ENCODE results near the gene P2RY2.

DNA sequence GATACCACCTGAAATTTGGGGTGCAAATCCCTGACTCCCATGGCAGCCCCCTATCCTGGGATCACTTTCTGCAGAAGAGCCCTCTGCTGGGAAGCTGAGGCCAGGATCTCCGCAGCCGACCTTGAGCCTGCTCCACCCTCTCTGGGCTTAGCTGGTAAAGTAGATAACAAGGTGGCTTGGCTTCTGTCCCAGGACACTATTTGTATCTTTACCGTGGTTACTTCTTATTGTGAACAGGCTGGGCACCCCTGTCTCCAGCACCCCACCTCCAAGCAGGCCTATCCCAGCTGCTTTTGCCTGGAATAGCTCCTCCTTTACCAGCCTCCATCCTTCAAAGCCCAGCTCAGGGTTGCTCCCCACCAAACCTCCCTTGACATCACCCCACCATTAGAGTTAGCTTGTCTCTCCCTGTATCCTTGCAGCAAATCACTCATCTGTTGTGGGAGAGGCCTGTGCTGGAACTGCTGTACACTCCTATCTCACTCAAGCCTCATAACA lies 35.2 kb upstream of the P2RY2 start:
- TF ChIP-seq PREB (CRISPR knock-in tag; IDR thresholded peaks at IDR 0.05; ENCODE audit: borderline replicate concordance) (no peak), GABPB1 (CRISPR knock-in tag; IDR thresholded peaks at IDR 0.05) (no peak), MXD4 (CRISPR knock-in tag; IDR thresholded peaks at IDR 0.05; ENCODE audit: borderline replicate concordance) (no peak), CBFB (CRISPR knock-in tag; IDR thresholded peaks at IDR 0.05; ENCODE audit: low read depth) (no peak), CREM (CRISPR knock-in tag; IDR thresholded peaks at IDR 0.05) (no peak), ZNF121 (CRISPR knock-in tag; IDR thresholded peaks at IDR 0.05) (no peak), TEAD4 (CRISPR knock-in tag; IDR thresholded peaks at IDR 0.05) (no peak), JUN (CRISPR knock-in tag; IDR thresholded peaks at IDR 0.05) (no peak)
- TF ChIP-seq, protein P1, sequence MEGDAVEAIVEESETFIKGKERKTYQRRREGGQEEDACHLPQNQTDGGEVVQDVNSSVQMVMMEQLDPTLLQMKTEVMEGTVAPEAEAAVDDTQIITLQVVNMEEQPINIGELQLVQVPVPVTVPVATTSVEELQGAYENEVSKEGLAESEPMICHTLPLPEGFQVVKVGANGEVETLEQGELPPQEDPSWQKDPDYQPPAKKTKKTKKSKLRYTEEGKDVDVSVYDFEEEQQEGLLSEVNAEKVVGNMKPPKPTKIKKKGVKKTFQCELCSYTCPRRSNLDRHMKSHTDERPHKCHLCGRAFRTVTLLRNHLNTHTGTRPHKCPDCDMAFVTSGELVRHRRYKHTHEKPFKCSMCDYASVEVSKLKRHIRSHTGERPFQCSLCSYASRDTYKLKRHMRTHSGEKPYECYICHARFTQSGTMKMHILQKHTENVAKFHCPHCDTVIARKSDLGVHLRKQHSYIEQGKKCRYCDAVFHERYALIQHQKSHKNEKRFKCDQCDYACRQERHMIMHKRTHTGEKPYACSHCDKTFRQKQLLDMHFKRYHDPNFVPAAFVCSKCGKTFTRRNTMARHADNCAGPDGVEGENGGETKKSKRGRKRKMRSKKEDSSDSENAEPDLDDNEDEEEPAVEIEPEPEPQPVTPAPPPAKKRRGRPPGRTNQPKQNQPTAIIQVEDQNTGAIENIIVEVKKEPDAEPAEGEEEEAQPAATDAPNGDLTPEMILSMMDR (IDR thresholded peaks at IDR 0.05): no peak

All from WTC11 (cell line).